ENCODE results near the gene SRRT. TPM values are rescaled to one million over a fixed set of nuclear protein-coding genes. Genes with fewer than 3 reads are reported as not detected.
"Not testable (repeated sequence)": the region's sequence is repeated elsewhere in the genome, so short reads cannot be mapped to it uniquely, and the experiment has no call there.

SRRT gene
- total and polyA plus RNA-seq, 8 donors = 45.2 to 184 (median 77.6) TPM

DNA sequence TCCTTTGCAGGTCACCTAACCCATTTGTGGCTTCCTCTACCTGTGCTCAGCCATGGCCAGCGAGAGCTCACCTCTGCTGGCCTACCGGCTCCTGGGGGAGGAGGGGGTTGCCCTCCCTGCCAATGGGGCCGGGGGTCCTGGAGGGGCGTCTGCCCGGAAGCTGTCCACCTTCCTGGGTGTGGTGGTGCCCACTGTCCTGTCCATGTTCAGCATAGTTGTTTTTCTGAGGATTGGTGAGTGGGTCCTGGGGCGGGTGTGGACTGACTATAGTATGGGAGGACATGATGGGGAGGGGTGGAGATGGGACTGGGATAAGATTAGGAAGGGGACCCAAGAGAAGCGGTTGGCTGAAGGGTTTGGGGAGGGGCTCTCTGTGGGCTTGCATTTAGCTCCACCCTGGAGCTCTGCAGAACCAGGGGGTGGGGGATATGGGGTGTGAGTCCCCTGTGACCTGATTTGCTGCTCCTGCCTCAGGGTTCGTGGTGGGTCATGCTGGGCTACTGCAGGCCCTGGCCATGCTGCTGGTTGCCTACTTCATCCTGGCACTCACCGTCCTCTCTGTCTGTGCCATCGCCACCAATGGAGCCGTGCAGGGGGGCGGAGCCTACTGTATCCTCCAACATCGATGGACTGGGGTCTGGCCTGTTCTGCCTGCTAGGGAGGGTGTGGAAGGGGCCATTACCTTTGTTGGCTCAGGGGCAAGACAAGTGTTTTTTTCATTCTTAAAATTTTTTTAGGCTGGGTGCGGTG is 20.6 kb upstream of the SRRT start:
- DNase-seq = no peak
- Histone ChIP-seq H3K36me3 (peaks cover 0 to 33% (median 28%) of the 10 kb centered on the region in 4 donors), H3K27ac (no peak overlapping the region), H3K4me3 (no peak overlapping the region), H3K27me3 (no peaks in the 10 kb centered on the region), H3K9me3 (no peaks in the 10 kb centered on the region), H3K4me1 (peaks cover 17 to 30% (median 24%) of the 10 kb centered on the region in 4 donors)
- TF ChIP-seq POLR2A (IDR thresholded peaks at IDR 0.05) = no peak
- 85 to 94% (median 87%) methylated on average over 12 to 14 of the region's 14 CpGs for WGBS, 5 donors
- intact Hi-C loops (cut with DNase I; ENCODE audit: low total_unique reads) = loop anchor here (5.0 to 10.0 kb wide), 2 partner anchors 52 to 150 kb away; partner anchors contain the start of gene POP7

DNA sequence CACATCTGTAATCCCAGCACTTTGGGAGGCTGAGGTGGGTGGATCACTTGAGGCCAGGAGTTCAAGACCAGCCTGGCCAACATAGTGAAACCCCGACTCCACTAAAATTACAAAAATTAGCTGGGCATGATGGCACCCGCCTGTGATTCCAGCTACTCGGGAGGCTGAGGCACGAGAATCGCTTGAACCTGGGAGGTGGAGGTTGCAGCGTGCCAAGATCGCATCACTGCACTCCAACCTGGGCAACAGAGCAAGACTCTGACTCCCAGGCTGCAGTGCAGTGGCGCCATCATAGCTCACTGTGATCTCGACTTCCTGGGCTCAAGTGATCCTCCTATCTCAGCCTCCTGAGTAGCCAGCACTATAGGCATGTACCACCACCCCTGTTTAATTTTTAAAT is 20.0 kb upstream of the SRRT start:
- not testable (repeated sequence) for H3K27me3 ChIP-seq, H3K4me3 ChIP-seq, H3K9me3 ChIP-seq, H3K27ac ChIP-seq, DNase-seq
- 91 to 98% (median 98%) methylated on average over 9 of the region's 9 CpGs for WGBS, 5 donors
- intact Hi-C loops (cut with DNase I; ENCODE audit: low total_unique reads) = loop anchor here (5.0 to 10.0 kb wide), 2 partner anchors 53 to 150 kb away; partner anchors contain the start of gene POP7
- H3K4me1 ChIP-seq = peaks cover 17 to 30% (median 24%) of the 10 kb centered on the region in 4 donors
- H3K36me3 ChIP-seq = peaks cover under 1 to 39% (median 34%) of the 10 kb centered on the region in 4 donors

DNA sequence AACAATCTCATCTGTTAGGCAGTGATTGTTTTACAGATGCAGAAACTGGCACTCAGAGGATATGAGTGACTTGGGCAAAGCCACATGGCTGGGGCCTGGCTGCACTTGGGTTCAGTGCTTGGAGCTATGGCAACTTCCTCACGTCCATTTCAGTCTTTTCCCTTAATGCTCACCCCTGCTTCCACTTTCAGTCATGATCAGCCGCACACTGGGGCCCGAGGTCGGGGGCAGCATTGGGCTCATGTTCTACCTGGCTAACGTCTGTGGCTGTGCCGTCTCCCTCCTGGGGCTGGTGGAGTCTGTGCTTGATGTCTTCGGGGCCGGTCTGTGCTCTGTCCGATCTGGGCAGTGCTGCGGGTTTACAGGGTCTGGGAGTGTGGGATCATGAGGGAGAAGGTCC is 19.4 kb upstream of the SRRT start:
- WGBS, 5 donors = 84 to 95% (median 92%) methylated on average over 9 to 10 of the region's 10 CpGs
- no peaks in the 10 kb centered on the region for H3K9me3 ChIP-seq
- no peak for TF ChIP-seq EP300 (IDR thresholded peaks at IDR 0.05)
- TF ChIP-seq POLR2AphosphoS5 (IDR thresholded peaks at IDR 0.05) = no peak
- TF ChIP-seq, protein P1, sequence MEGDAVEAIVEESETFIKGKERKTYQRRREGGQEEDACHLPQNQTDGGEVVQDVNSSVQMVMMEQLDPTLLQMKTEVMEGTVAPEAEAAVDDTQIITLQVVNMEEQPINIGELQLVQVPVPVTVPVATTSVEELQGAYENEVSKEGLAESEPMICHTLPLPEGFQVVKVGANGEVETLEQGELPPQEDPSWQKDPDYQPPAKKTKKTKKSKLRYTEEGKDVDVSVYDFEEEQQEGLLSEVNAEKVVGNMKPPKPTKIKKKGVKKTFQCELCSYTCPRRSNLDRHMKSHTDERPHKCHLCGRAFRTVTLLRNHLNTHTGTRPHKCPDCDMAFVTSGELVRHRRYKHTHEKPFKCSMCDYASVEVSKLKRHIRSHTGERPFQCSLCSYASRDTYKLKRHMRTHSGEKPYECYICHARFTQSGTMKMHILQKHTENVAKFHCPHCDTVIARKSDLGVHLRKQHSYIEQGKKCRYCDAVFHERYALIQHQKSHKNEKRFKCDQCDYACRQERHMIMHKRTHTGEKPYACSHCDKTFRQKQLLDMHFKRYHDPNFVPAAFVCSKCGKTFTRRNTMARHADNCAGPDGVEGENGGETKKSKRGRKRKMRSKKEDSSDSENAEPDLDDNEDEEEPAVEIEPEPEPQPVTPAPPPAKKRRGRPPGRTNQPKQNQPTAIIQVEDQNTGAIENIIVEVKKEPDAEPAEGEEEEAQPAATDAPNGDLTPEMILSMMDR (IDR thresholded peaks at IDR 0.05) = no peak
- no peak for TF ChIP-seq POLR2A (IDR thresholded peaks at IDR 0.05)
- intact Hi-C loops (cut with DNase I; ENCODE audit: low total_unique reads) = loop anchor here (10.0 kb wide), 1 partner anchor 151 kb away; the partner anchor contains the start of gene POP7
- H3K4me3 ChIP-seq = no peak overlapping the region
- peaks cover 7 to 45% (median 40%) of the 10 kb centered on the region in 4 donors for H3K36me3 ChIP-seq
- H3K4me1 ChIP-seq = peaks cover 17 to 30% (median 24%) of the 10 kb centered on the region in 4 donors
- H3K27ac ChIP-seq = no peak overlapping the region
- H3K27me3 ChIP-seq = no peaks in the 10 kb centered on the region
- DNase-seq = no peak

DNA sequence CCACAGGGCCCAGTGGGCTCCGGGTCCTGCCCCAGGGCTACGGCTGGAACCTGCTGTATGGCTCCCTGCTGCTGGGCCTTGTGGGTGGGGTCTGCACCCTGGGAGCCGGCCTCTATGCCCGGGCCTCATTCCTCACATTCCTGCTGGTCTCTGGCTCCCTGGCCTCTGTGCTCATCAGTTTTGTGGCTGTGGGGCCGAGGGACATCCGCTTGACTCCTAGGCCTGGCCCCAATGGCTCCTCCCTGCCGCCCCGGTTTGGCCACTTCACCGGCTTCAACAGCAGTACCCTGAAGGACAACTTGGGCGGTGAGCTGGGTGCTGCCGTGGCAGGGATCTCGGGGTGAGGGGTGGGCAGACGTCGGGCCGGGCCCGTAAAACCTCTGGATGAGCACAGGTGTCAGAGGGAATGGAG is 18.0 kb upstream of the SRRT start:
- intact Hi-C loops (cut with DNase I; ENCODE audit: low total_unique reads) = loop anchor here (10.0 kb wide), 1 partner anchor 152 kb away; the partner anchor contains the start of gene POP7
- Histone ChIP-seq H3K9me3 (no peaks in the 10 kb centered on the region), H3K4me1 (peaks cover 14 to 26% (median 21%) of the 10 kb centered on the region in 4 donors), H3K27me3 (no peaks in the 10 kb centered on the region), H3K27ac (no peak overlapping the region), H3K36me3 (peaks cover 17 to 59% (median 53%) of the 10 kb centered on the region in 4 donors), H3K4me3 (no peak overlapping the region)
- WGBS, 5 donors = 96% methylated on average over 16 of the region's 16 CpGs; no CpG with 5 or more reads in 1 of the 5 donors
- DNase-seq = no peak
- no peak for TF ChIP-seq POLR2AphosphoS5 (IDR thresholded peaks at IDR 0.05)
- no peak for TF ChIP-seq POLR2A (IDR thresholded peaks at IDR 0.05)
- TF ChIP-seq EP300 (IDR thresholded peaks at IDR 0.05) = no peak
- TF ChIP-seq, protein P1 (IDR thresholded peaks at IDR 0.05) = no peak

DNA sequence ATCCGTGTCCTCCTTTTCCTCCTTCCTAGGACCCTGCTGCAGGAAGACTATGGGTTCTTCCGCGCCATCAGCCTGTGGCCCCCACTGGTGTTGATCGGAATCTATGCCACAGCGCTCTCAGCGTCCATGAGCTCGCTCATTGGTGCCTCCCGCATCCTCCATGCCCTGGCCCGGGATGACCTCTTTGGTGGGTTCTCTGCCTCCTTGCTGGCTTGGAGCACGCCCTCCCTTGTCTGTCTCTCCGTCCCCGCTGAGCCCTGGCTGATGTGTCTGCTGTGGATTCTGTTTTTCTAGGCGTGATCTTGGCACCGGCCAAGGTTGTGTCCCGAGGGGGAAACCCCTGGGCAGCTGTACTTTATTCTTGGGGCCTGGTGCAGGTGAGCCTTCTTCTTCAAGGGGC is 15.0 kb upstream of the SRRT start:
- 79 to 87% (median 84%) methylated on average over 14 to 15 of the region's 15 CpGs for WGBS, 5 donors
- H3K4me3 ChIP-seq = no peak overlapping the region
- H3K27ac ChIP-seq = no peak overlapping the region
- no peak for TF ChIP-seq POLR2A (IDR thresholded peaks at IDR 0.05)
- no peak for TF ChIP-seq POLR2AphosphoS5 (IDR thresholded peaks at IDR 0.05)
- TF ChIP-seq, protein P1 (IDR thresholded peaks at IDR 0.05) = no peak
- TF ChIP-seq EP300 (IDR thresholded peaks at IDR 0.05) = no peak
- H3K27me3 ChIP-seq = no peaks in the 10 kb centered on the region
- no peak for DNase-seq
- intact Hi-C loops (cut with DNase I; ENCODE audit: low total_unique reads) = loop anchor here (10.0 kb wide), 1 partner anchor 155 kb away; the partner anchor contains the start of gene POP7
- peaks cover 17 to 68% (median 62%) of the 10 kb centered on the region in 4 donors for H3K36me3 ChIP-seq
- H3K4me1 ChIP-seq = peaks cover 5 to 16% (median 12%) of the 10 kb centered on the region in 4 donors
- H3K9me3 ChIP-seq = no peaks in the 10 kb centered on the region
